Skeletal muscle cell (primary cell): ENCODE results near the gene CHST11.

ENCODE experiments used
- DNase-seq: peaks from one replicate; pipeline ENCODE4 v3.0.0-alpha.2; 2010; ENCODE audit warnings: low read depth
- H3K4me3 ChIP-seq: 2 replicates; pipeline ENCODE4 v1.5.1; 2011; ENCODE audit warnings: low read depth, mild to moderate bottlenecking, control low read depth, low read length, moderate library complexity

Gene CHST11

DNA sequence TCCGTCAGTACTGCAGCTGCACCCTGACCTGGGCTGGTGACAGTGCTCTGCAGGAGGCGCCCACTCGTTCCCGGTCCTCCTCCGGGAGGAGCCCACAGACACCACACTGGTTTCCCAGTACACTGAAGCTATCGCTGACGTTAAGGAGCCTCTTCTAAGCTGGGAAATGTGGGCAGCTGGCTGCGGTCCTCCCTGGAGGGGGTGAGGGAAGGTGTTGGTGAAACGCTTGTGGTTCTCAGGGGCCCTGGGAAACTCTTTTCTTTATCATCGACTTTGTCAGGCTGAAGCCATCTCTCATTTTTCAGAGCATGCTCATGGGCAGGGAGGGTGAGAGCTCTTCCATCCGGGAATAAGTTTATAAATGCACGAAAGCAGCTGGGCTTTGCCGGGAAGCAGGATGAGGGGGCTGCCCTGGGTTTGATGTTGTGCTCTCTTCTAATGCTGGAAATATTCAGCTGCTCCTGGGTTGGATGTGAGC lies 176.0 kb downstream of the CHST11 start:
- DNase-seq, result peak; percentile 51
- H3K4me3 ChIP-seq, result no peak overlapping the region

GRCh38 chr12:104634044-104634443 lies 177.3 kb downstream of the CHST11 start:
- DNase-seq, result no peak
- H3K4me3 ChIP-seq, result no peak overlapping the region

- H3K4me3 ChIP-seq, result no peak overlapping the region
- no peak for DNase-seq
Measured at GRCh38 chr12:104634852-104635251, 178.1 kb downstream of the CHST11 start.

DNA sequence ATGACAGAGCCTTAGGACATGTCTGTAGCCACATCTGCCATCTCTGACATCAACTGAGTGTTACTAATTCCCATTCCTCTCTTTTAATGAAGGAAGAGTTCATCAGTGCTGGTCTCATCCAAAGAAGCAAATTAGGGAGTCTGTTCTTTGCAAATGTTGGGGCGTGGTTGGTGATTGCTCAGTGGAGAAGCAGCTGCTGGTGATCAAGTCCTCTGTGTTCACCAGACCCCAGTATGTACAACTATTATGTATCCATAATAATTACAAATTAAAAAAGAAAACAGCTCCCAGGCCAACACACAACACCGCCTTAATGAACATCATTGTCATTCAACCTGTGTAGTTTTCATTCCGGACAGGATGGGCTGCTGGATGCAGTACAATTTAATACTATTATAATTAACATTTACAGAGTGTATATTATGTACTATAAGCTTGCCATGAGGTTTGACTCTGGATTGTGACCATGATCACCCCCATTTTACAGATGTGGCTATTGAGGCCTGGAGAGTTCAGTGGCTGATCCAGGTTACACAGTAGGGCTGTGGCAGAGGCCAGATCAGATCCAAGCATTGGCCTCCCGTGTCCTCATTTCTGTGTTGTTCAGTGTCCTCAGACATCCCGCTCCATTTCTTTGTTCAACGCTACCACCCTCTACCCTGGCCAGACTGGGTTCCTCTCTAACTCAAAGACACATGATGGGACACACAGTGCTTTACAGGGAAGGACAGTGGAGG lies 179.0 kb downstream of the CHST11 start:
- H3K4me3 ChIP-seq, result no peak overlapping the region

DNA sequence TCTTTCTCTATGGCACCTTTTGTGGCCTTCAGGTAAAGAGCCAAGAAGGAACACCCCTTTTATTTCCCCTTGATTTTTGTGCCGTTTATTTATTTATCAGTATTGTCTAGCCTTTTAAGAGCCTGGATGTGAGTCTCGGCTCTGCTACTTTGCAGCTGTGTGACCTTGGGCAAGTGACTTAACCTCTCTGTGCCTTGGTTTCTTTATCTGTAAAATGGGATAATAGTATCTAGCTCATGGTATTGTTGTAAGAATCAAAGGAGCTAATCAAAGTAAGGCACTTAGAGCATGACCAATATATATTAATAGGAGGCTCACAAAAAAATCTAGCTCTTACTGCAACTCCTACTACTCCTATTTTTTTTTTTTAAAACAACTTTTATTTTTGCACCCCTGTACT lies 179.7 kb downstream of the CHST11 start:
- no peak for DNase-seq

More for the DNA sequence above, 179.0 kb downstream of the CHST11 start:
- no peak for DNase-seq

DNA sequence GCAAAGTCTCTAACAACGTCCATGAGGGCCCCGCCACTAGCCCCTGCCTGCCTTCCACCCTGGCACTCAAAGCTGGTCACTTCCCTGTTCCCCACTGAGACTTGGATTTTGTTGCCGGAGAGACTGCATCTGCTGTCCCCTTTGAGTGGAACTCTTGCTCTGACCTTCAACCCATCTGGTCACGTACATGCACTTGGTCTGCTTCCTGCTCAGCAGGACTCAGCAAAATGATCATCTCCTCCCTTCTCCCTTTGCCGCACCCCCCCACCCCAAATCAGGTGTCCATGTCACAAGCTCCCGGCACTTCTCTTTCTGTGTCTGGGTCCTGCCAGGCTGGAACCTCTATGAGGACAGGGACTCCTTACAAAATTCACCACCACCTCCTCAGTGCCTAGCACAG lies 180.9 kb downstream of the CHST11 start:
- no peak for DNase-seq
- H3K4me3 ChIP-seq, result no peak overlapping the region

More for the DNA sequence above, 179.7 kb downstream of the CHST11 start:
- no peak overlapping the region for H3K4me3 ChIP-seq

- H3K4me3 ChIP-seq, result no peak overlapping the region
- no peak for DNase-seq
Measured at GRCh38 chr12:104638218-104638850, 181.6 kb downstream of the CHST11 start.

- no peak overlapping the region for H3K4me3 ChIP-seq
- no peak for DNase-seq
Measured at GRCh38 chr12:104638851-104639240, 182.1 kb downstream of the CHST11 start.

GRCh38 chr12:104640956-104641355 lies 184.2 kb downstream of the CHST11 start:
- H3K4me3 ChIP-seq, result no peak overlapping the region
- DNase-seq, result no peak

DNA sequence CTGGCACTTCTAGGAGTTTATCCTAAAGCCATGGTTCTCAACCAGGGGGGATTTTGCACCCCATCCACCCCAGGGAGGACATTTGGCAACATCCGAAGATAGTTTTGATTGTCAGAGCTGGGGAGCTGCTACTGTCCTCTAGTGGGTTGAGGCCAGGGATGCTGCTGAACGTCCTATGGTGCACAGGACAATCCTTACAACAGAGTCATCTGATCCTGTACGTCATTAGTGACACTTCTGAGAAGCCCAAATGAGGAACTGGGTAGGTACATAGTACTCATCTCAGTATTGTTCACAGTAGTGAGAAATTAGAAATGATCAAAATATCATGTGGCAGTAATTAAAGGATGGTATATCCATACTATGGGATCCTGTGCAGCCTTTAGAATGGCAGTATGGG lies 185.1 kb downstream of the CHST11 start:
- no peak for DNase-seq
- no peak overlapping the region for H3K4me3 ChIP-seq

- no peak for DNase-seq
- no peak overlapping the region for H3K4me3 ChIP-seq
Measured at GRCh38 chr12:104643093-104643818, 186.5 kb downstream of the CHST11 start.

DNA sequence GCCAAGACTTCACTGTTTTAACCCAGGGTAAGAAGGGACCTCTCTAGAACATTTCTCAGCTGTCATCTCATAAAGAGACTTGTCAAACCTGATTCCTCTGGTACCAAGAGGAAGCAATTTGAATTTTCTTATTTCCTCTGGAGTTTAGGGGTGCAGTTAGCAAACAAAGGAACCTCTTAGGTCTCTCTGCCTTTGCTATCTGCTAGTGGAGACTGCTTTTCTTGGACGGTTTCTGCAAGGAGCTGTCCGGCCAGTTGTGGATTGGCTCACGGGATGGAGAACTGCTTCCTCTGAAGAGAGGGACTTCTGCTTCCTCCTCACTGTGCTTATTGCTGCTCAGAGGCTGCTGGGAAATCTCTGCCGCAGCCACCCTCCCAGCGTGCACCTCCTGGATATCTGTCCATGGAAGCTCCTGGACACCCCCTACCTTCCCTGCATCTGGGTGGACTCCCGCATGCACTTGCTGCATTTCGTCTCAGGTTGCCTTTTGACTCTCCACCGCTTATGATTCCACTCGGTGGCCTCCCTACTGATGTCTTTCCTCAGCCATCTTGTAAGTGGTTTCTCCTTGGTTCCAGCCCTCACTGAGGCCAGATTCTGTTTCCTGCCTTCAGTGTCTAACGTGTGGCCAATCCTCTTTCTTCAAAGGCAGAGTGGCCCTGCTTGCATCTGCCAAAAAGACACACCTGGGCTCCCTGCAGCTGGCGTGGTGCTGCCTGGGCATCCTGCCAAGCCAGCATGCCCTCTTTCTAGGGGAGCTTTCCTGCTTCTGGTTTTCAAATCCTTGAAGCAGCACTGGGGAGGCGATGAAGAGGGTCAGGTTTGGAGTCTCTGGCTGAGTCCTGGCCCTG lies 187.3 kb downstream of the CHST11 start:
- no peak overlapping the region for H3K4me3 ChIP-seq
- no peak for DNase-seq

DNA sequence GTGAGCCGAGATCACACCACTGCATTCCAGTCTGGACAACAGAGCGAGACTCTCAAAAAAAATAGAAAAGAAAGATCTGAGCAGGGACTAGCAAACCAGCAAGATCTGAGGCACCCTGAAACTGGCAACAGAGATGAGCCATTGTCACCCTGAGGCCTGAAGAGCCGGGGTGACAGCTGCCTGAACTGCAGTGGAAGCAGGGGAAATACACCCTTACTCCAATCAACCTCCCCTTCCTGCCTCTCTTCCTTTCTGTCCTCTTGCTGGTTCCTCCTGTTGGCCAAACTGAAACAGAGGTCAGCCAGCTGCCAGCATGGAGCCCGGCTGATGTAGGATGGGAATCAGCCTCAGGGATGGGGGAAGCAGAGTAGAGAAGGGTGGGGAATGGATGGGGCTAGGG lies 192.0 kb downstream of the CHST11 start:
- no peak overlapping the region for H3K4me3 ChIP-seq
- DNase-seq, result no peak

DNA sequence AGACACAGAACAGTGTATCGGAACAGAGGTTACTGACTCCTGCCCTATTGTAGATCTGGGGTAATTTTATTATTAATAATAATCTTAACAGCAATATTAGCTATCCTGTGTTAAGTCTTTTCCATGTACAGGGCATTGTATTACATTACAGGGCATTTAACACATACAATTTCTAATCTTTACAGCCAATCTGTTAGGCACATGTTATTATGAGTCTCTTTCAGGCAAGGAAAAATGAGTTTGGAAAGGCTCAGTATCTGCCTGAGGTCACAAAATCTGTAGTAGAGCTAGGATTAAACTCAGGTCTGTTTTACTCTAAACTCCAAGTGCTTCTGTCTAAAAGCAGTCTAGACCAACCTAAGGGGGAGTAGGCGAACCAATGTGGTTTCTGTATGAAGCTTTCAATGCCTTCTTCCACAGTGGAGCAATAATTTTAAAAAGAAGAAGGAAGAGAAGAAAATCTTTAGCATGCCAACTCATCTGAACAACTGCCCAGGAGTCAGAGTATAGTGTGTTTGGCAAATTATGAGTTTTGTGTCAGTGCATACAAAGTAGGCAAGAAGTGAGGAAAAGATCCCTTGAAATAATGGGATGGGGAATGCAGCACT lies 192.6 kb downstream of the CHST11 start:
- no peak for DNase-seq
- H3K4me3 ChIP-seq, result no peak overlapping the region

- no peak overlapping the region for H3K4me3 ChIP-seq
- DNase-seq, result no peak
Measured at GRCh38 chr12:104649921-104650320, 193.2 kb downstream of the CHST11 start.

GRCh38 chr12:104650541-104650940 lies 193.8 kb downstream of the CHST11 start:
- no peak for DNase-seq

GRCh38 chr12:104651811-104652210 lies 195.1 kb downstream of the CHST11 start:
- DNase-seq, result no peak

More at GRCh38 chr12:104650541-104650940, 193.8 kb downstream of the CHST11 start:
- H3K4me3 ChIP-seq, result no peak overlapping the region

DNA sequence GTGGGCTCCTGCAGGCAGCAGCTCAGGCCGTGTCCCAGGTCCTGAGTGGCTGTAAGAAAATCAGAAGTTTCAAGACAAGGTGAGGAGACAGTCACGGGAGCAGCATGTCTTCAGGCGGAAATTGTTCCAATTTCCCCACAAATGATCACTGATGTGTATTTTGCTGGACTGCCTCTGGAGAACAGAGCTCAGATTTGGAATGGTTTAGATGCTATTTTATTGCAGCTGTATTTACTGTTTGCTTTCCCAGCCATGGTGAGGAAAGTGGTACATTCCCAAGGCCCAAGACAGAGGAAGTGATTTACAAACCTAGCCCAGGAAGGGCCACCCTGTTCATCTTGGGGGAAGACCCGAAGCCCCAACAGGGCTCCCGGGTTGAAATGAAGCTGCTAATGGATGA lies 195.6 kb downstream of the CHST11 start:
- no peak for DNase-seq
- no peak overlapping the region for H3K4me3 ChIP-seq

More at GRCh38 chr12:104651811-104652210, 195.1 kb downstream of the CHST11 start:
- H3K4me3 ChIP-seq, result no peak overlapping the region

DNA sequence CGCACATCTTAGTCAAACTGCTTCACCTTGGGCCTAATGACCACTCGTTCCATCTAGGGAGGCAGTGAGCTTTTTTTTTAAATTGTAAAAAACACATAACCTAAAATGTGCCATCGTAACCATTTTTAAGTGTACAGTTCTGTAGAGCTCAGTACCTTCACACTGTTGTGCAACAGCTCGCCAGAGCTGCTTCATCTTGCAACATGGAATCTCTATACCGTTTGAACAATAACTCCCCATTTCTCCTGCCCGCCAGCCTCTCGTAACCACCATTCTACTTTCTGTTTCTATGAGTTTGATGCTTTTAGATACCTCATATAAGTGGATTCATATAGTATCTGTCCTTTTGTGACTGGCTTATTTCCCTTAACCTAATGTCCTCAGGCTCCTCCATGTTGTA lies 196.2 kb downstream of the CHST11 start:
- no peak for DNase-seq

More for the DNA sequence above, 196.2 kb downstream of the CHST11 start:
- H3K4me3 ChIP-seq, result no peak overlapping the region
